Hepatocyte (in vitro differentiated cells): ENCODE results near the gene TRA2B. TPM values are rescaled to one million over a fixed set of nuclear protein-coding genes. Genes with fewer than 3 reads are reported as not detected.

ENCODE experiments used
- DNase-seq: peaks from one replicate; pipeline ENCODE4 v3.0.0-alpha.2; 2016; ENCODE audit warnings: low spot score
- H2AFZ ChIP-seq: fragments of 200-600 bp; sonication (generic); 2 replicates; pipeline ENCODE4 v1.6.0; 2016; ENCODE audit warnings: antibody characterized with exemption, mild to moderate bottlenecking
- H3K27ac ChIP-seq: fragments of 200-600 bp; sonication (generic); 2 replicates; pipeline ENCODE4 v1.5.1; 2016; ENCODE audit warnings: mild to moderate bottlenecking
- H3K27me3 ChIP-seq: fragments of 200-600 bp; sonication (generic); 2 replicates; pipeline ENCODE4 v1.6.1; 2016
- H3K36me3 ChIP-seq: fragments of 200-600 bp; sonication (generic); replicated peaks from 2 replicates; pipeline ENCODE4 v1.5.1; 2016; ENCODE audit warnings: low read depth; ENCODE audit not compliant: insufficient read depth
- H3K4me1 ChIP-seq: fragments of 200-600 bp; sonication (generic); 2 replicates; pipeline ENCODE4 v1.5.1; 2016; ENCODE audit warnings: mild to moderate bottlenecking, moderate library complexity; ENCODE audit not compliant: insufficient read depth
- H3K4me2 ChIP-seq: fragments of 200-600 bp; sonication (generic); 2 replicates; pipeline ENCODE4 v1.6.0; 2016
- H3K4me3 ChIP-seq: fragments of 200-600 bp; sonication (generic); 2 replicates; pipeline ENCODE4 v1.5.1; 2016; ENCODE audit warnings: mild to moderate bottlenecking
- H3K79me2 ChIP-seq: fragments of 200-600 bp; sonication (generic); 2 replicates; pipeline ENCODE4 v1.6.0; 2017; ENCODE audit warnings: mild to moderate bottlenecking
- H3K9me2 ChIP-seq: fragments of 200-600 bp; sonication (generic); replicated peaks from 2 replicates; pipeline ENCODE4 v1.6.0; 2017; ENCODE audit warnings: mild to moderate bottlenecking; ENCODE audit not compliant: insufficient read depth
- H3K9me3 ChIP-seq: fragments of 200-600 bp; sonication (generic); 2 replicates; pipeline ENCODE4 v1.5.1; 2016; ENCODE audit warnings: low read depth, mild to moderate bottlenecking
- H4K20me1 ChIP-seq: fragments of 200-600 bp; sonication (generic); 2 replicates; pipeline ENCODE4 v1.6.0; 2016; ENCODE audit warnings: mild to moderate bottlenecking; ENCODE audit not compliant: insufficient read depth, poor library complexity, severe bottlenecking
- EZH2 ChIP-seq: fragments of 200-600 bp; sonication (generic); IDR thresholded peaks from 2 replicates; pipeline ENCODE4 v1.6.1; 2016; ENCODE audit warnings: antibody characterized with exemption, mild to moderate bottlenecking, borderline replicate concordance
- EZH2phosphoT487 ChIP-seq: fragments of 200-600 bp; sonication (generic); IDR thresholded peaks from one replicate; pipeline ENCODE4 v1.6.1; 2018; ENCODE audit warnings: antibody characterized with exemption, mild to moderate bottlenecking, low read depth, moderate library complexity; ENCODE audit not compliant: unreplicated experiment, severe bottlenecking
- WGBS: methylation state at CpG from one replicate; pipeline ENCODE4 v1.1.6; 2016; ENCODE audit warnings: low lambda C conversion rate; ENCODE audit errors: missing lambda C conversion rate; 5-methylcytosine and 5-hydroxymethylcytosine counted together
- polyA plus RNA-seq: library from polyadenylated mRNA; unstranded; fragments of >200 nt; fragmentation: Nextera tagmentation; extraction: Ambion mirVana; gene quantifications from 2 replicates; pipeline ENCODE4 v1.2.1, GENCODE V29; 2016
- total RNA-seq: library from RNA; depleted of rRNA; stranded (reverse); fragments of >200 nt; gene quantifications from 2 replicates; pipeline ENCODE4 v1.2.3, GENCODE V29; 2014
- TF ChIP-seq, protein P1 (sequence below): fragments of 200-600 bp; sonication (generic); IDR thresholded peaks from 2 replicates; pipeline ENCODE4 v1.5.1; 2016; ENCODE audit warnings: antibody characterized with exemption, mild to moderate bottlenecking; ENCODE audit not compliant: poor library complexity

The TRA2B gene
- total and polyA plus RNA-seq, 2 experiments from 2014 or later, result 93.6 to 135 TPM

DNA sequence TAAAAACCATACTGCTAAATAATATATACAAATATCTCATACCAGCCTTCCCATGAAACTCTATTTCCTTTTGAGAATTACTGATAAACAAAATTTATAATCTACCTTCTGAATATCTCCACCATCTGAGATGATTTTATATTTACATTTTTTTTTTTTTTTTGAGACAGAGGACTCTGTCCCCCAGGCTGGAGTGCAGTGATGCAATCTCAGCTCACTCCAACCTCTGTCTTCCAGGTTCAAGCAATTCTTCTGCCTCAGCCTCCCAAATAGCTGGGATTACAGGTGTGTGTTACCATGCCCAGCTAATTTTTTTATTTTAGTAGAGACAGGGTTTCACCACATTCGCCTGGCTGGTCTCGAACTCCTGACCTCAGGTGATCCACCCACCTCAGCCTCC is 70.2 kb downstream of the TRA2B start:
- Histone ChIP-seq H3K79me2 (no peaks in the 10 kb centered on the region), H3K27me3 (no peaks in the 10 kb centered on the region), H3K27ac (no peak overlapping the region), H3K4me2 (no peak overlapping the region), H3K9me3 (no peaks in the 10 kb centered on the region), H2AFZ (no peak overlapping the region), H4K20me1 (no peaks in the 10 kb centered on the region), H3K4me3 (no peak overlapping the region), H3K4me1 (no peaks in the 10 kb centered on the region), H3K36me3 (no peaks in the 10 kb centered on the region), H3K9me2 (no peaks in the 10 kb centered on the region)
- 100% methylated on average over 2 of the region's 2 CpGs for WGBS
- TF ChIP-seq EZH2 (no peak), EZH2phosphoT487 (no peak)
- TF ChIP-seq, protein P1, sequence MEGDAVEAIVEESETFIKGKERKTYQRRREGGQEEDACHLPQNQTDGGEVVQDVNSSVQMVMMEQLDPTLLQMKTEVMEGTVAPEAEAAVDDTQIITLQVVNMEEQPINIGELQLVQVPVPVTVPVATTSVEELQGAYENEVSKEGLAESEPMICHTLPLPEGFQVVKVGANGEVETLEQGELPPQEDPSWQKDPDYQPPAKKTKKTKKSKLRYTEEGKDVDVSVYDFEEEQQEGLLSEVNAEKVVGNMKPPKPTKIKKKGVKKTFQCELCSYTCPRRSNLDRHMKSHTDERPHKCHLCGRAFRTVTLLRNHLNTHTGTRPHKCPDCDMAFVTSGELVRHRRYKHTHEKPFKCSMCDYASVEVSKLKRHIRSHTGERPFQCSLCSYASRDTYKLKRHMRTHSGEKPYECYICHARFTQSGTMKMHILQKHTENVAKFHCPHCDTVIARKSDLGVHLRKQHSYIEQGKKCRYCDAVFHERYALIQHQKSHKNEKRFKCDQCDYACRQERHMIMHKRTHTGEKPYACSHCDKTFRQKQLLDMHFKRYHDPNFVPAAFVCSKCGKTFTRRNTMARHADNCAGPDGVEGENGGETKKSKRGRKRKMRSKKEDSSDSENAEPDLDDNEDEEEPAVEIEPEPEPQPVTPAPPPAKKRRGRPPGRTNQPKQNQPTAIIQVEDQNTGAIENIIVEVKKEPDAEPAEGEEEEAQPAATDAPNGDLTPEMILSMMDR, result no peak
- DNase-seq, result no peak

DNA sequence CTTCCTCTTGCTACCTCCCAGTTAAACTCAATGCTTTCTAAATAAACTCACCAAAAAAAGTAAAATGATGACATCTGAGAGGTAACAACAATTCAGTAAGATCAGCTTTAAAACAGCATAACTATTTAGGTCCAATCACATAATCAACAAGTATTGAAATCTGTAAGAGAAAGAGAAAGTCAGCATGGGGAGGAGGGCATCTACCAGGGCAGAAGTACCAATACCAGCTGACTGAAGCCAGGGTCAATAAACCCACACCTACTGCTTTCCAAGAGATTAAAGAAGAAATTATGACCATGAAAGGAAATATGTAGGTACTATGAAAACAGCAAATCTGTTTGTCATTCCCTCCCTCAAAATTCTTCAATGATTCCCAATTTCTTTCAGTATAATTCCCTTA is 70.8 kb downstream of the TRA2B start:
- no peak for DNase-seq
- TF ChIP-seq, protein P1, result no peak
- no peak for TF ChIP-seq EZH2phosphoT487
- TF ChIP-seq EZH2, result no peak
- Histone ChIP-seq H3K4me1 (no peaks in the 10 kb centered on the region), H3K9me3 (no peaks in the 10 kb centered on the region), H3K36me3 (no peaks in the 10 kb centered on the region), H3K9me2 (no peaks in the 10 kb centered on the region), H3K27me3 (no peaks in the 10 kb centered on the region), H2AFZ (no peak overlapping the region), H4K20me1 (no peaks in the 10 kb centered on the region), H3K4me2 (no peak overlapping the region), H3K27ac (no peak overlapping the region), H3K79me2 (no peaks in the 10 kb centered on the region), H3K4me3 (no peak overlapping the region)

DNA sequence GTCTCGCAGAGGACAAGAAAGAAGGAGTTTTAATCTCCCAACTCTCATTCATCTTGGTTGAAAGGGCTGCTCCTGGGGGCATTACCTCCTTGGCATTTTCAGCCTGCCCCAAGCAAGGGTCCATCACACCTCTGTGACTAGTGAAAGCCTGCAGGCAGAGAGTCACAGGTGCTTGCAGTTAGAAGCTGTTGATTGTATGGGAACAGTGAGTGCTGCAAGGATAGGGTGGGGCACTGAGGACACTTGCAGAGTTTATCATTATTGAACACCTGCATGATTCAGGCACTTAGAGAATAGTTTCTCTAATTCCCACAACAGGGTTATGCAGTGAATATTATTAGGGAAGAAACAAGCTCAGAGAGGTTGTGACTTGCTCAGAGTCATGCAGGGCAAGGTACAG is 71.3 kb downstream of the TRA2B start:
- Histone ChIP-seq H2AFZ (no peak overlapping the region), H3K4me2 (no peak overlapping the region), H3K4me1 (no peaks in the 10 kb centered on the region), H3K36me3 (no peaks in the 10 kb centered on the region), H3K9me3 (no peaks in the 10 kb centered on the region), H3K27me3 (no peaks in the 10 kb centered on the region), H3K27ac (no peak overlapping the region), H3K9me2 (no peaks in the 10 kb centered on the region), H3K79me2 (no peaks in the 10 kb centered on the region), H3K4me3 (no peak overlapping the region), H4K20me1 (no peaks in the 10 kb centered on the region)
- WGBS, result 91% methylated on average over 1 of the region's 1 CpG
- TF ChIP-seq, protein P1, result no peak
- no peak for DNase-seq

Other genes with a start within 250 kb of the TRA2B start
- gene IGF2BP2, start 113.0 kb downstream of the TRA2B start, total RNA-seq, result 81.5 and 88.9 TPM in 2 replicates
- gene IGF2BP2, start 113.0 kb downstream of the TRA2B start, polyA plus RNA-seq, result 91.8 and 119 TPM in 2 replicates
- gene ETV5, start 171.1 kb upstream of the TRA2B start, total RNA-seq, result 9.0 and 12.2 TPM in 2 replicates
- 15.0 and 23.6 TPM in 2 replicates for gene ETV5, start 171.1 kb upstream of the TRA2B start, polyA plus RNA-seq